ENCODE measurements around the gene CD70.
"Not testable (repeated sequence)": the region's sequence is repeated elsewhere in the genome, so short reads cannot be mapped to it uniquely, and the experiment has no call there.

The CD70 gene

DNA sequence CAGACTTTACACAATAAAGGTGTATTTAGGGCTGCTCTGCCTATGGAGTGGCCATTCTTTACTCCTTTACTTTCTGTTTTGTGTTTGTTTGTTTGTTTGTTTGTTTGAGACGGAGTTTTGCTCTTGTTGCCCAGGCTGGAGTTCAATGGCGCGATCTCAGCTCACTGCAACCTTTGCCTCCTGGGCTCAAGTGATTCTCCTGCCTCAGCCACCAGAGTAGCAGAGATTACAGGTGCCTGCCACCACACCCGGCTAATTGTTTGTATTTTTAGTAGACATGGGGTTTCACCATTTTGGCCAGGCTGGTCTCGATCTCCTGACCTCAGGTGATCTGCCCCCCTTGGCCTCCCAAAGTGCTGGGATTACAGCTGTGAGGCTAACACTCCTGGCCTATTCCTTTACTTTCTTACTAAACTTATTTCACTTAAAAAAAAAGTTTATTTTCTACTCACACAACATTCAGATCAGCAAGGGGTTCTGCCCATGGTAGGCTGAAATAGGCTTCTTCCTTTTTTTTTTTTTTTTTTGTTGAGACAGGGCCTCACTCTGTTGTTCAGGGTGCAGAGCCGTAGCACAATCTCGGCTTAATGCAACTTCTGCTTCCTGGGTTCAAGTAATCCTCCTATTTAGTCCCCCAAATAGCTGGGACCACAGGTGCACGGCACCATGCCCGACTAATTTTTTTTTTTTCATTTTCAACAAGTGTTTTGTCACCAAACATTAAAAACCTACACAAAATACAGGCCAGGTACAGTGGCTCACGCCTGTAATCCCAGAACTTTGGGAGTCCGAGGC, 15.5 kb upstream of the CD70 start:
- DNase-seq, H3K9me3 Mint-ChIP-seq, H3K36me3 Mint-ChIP-seq, H3K27ac Mint-ChIP-seq, H3K4me3 Mint-ChIP-seq, CTCF ChIA-PET: not testable (repeated sequence)
- Mint-ChIP-seq H3K27me3 (peaks cover 27% of the 10 kb centered on the region), H3K4me1 (peaks cover 14% of the 10 kb centered on the region)

DNA sequence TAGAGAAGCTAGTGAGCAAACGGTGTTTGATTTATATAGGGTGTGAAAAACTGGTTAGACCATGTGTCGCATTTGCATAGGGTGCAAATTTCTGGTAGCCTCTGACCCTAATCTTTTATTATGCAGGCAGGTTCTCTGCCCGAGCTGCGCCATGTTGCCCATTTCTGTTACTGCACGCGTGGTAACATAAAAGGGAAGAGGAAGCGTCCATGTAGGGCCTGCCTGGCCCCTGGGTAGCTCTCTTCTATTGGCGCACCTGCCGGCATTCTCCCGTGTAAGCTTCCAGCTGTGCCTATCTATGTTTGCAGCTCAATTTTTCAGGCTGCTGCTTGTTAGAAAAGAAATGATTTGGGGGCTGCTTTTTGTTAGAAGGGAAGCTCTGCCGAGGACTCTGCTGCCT, 14.0 kb upstream of the CD70 start:
- Mint-ChIP-seq H3K27me3 (peaks cover 17% of the 10 kb centered on the region), H3K4me3 (no peak overlapping the region), H3K27ac (no peak overlapping the region), H3K36me3 (peaks cover 2% of the 10 kb centered on the region), H3K9me3 (no peaks in the 10 kb centered on the region), H3K4me1 (peaks cover 17% of the 10 kb centered on the region)
- CTCF ChIA-PET: no interaction called here
- no peak for DNase-seq

DNA sequence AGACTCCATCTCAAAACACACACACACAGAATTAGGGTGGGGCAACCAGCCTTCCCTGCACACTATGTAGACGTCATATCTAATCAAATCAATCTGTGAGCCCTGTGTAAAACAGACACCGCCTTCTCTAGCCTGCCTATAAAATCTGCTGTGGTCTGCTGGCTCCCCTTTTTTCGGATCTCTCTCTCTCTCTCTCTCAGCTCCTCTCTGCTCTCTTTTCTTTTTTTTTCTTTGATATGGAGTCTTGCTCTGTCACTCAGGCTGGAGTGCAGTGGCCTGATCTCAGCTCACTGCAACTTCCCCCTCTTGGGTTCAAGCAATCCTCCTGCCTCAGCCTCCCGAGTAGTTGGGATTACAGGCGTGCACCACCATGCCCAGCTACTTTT, 11.8 kb upstream of the CD70 start:
- Mint-ChIP-seq H3K4me1 (peaks cover 17% of the 10 kb centered on the region), H3K4me3 (no peak overlapping the region)
- CTCF ChIA-PET: no interaction called here

DNA sequence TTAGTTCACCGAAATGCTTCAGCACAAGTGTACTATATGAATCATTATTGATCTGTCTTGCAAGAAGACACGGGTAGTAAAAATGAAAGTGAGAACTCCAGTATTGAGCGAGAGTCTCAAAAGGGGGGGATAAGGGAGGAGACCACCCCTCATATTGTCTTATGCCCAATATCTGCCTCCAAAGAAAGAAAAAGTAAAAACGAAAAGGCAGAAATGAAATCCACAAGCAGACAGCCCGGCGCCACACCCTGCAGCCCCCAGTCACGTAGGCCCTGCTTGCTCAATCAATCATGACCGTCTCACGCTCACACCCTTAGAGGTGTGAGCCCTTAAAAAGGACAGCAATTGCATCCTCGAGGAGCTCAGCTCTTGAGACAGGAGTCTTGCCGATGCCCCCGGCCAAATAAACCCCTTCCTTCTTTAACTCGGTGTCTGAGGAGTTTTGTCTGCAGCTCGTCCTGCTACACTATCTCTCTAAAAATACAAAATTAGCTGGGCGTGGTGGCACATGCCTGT, 10.6 kb upstream of the CD70 start:
- Mint-ChIP-seq H3K4me1 (peaks cover 17% of the 10 kb centered on the region), H3K27ac (peak overlapping the region; percentile 70), H3K27me3 (peaks cover 13% of the 10 kb centered on the region)
- not testable (repeated sequence) for H3K4me3 Mint-ChIP-seq, H3K36me3 Mint-ChIP-seq, H3K9me3 Mint-ChIP-seq, DNase-seq
- CTCF ChIA-PET: interaction anchor here (0.7 kb wide), 1 partner anchor 97 kb away, joined by 3 read pairs; no protein-coding TSS in a partner anchor

More for the DNA sequence above, 11.8 kb upstream of the CD70 start:
- DNase-seq: no peak
- Mint-ChIP-seq H3K27ac (no peak overlapping the region), H3K27me3 (peaks cover 11% of the 10 kb centered on the region), H3K36me3 (peaks cover 2% of the 10 kb centered on the region), H3K9me3 (no peaks in the 10 kb centered on the region)

GRCh38 chr19:6600951-6601536, 10.1 kb upstream of the CD70 start:
- H3K27me3 Mint-ChIP-seq: peaks cover 18% of the 10 kb centered on the region
- H3K4me3 Mint-ChIP-seq, H3K36me3 Mint-ChIP-seq, DNase-seq, H3K27ac Mint-ChIP-seq, H3K9me3 Mint-ChIP-seq: not testable (repeated sequence)
- CTCF ChIA-PET: interaction anchor here (0.7 kb wide), 1 partner anchor 96 kb away, joined by 3 read pairs; no protein-coding TSS in a partner anchor
- peaks cover 17% of the 10 kb centered on the region for H3K4me1 Mint-ChIP-seq

- peaks cover 29% of the 10 kb centered on the region for H3K27me3 Mint-ChIP-seq
- H3K4me3 Mint-ChIP-seq: no peak overlapping the region
- H3K36me3 Mint-ChIP-seq: peaks cover 2% of the 10 kb centered on the region
- CTCF ChIA-PET: no interaction called here
- no peaks in the 10 kb centered on the region for H3K9me3 Mint-ChIP-seq
- DNase-seq: no peak
- peaks cover 17% of the 10 kb centered on the region for H3K4me1 Mint-ChIP-seq
- H3K27ac Mint-ChIP-seq: no peak overlapping the region
Measured at GRCh38 chr19:6599866-6600454, 9.0 kb upstream of the CD70 start.

GRCh38 chr19:6598254-6598892, 7.4 kb upstream of the CD70 start:
- CTCF ChIA-PET, H3K9me3 Mint-ChIP-seq, H3K4me3 Mint-ChIP-seq, DNase-seq, H3K36me3 Mint-ChIP-seq, H3K27ac Mint-ChIP-seq: not testable (repeated sequence)
- H3K27me3 Mint-ChIP-seq: peaks cover 29% of the 10 kb centered on the region
- H3K4me1 Mint-ChIP-seq: peaks cover 13% of the 10 kb centered on the region

DNA sequence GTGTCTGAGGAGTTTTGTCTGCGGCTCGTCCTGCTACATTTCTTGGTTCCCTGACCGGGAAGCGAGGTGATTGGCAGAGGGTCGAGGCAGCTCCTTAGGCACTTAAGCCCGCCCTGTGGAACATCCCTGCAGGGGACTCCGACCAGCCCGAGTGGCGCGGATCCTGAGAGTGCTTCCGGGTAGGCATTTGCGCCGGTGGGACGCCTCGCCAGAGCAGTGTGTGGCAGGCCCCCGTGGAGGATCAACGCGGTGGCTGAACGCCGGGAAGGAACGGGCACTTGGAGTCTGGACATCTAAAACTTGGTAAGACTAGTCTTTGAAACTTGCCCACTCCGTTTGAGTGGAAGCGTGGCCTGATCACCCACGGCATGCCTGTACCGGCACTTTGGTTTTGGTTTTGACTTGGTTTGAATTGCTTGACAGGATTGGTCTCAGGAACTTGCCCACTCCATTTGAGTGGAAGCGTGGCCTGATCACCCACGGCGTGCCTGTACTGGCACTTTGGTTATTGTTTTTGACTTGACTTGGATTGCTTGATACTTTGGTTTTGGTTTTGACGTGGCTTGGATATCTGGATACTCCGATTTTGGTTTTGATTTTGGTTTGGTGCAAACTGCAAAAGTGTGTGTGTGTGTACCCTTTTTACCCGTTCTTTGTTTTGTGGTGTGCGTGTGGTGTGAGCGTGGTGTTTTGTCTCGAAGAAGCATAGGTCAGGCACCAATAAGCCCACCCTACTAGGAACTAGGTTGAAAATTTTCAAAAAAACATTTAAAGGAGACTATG, 6.7 kb upstream of the CD70 start:
- H3K4me3 Mint-ChIP-seq, H3K9me3 Mint-ChIP-seq, H3K27ac Mint-ChIP-seq, CTCF ChIA-PET, H3K36me3 Mint-ChIP-seq, DNase-seq: not testable (repeated sequence)
- Mint-ChIP-seq H3K27me3 (peaks cover 36% of the 10 kb centered on the region), H3K4me1 (peaks cover 16% of the 10 kb centered on the region)

GRCh38 chr19:6596621-6597020, 5.7 kb upstream of the CD70 start:
- H3K36me3 Mint-ChIP-seq: no peaks in the 10 kb centered on the region
- no peak overlapping the region for H3K27ac Mint-ChIP-seq
- no peak for DNase-seq
- H3K4me1 Mint-ChIP-seq: peaks cover 21% of the 10 kb centered on the region
- CTCF ChIA-PET: no interaction called here
- H3K27me3 Mint-ChIP-seq: peaks cover 44% of the 10 kb centered on the region
- H3K4me3 Mint-ChIP-seq: no peak overlapping the region
- no peaks in the 10 kb centered on the region for H3K9me3 Mint-ChIP-seq

DNA sequence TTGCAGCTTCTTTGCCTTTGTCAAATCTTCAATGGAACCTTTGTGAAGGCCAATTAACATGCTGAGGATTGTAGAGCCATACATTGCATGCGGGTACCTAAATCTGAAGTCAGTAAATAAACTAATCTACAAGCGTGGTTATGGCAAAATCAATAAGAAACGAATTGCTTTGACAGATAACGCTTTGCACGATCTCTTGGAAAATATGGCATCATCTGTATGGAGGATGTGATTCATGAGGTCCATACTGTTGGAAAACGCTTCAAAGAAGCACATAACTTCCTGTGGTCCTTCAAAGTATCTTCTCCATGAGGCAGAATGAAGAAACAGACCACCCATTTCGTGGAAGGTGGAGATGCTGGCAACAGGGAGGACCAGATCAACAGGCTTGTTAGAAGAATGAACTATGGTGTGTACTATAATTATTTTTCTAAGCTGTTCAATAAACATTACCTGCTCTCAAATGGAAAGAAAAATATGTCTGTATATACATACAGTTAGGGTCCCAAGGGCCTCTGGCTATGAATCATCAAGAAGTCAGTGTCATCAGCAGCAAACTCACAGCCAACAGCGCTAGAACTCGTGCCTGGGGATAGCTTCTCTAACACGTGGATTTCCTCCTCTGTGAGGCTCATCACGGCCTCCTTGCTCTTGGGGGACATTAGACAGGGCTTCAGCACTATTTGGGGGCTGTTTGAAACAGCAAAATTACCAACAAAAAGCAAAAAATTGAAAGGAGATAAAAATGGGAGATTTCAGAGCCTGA, 2.9 kb upstream of the CD70 start:
- no peak overlapping the region for H3K4me3 Mint-ChIP-seq
- H3K27me3 Mint-ChIP-seq: peaks cover 65% of the 10 kb centered on the region
- peaks cover 2% of the 10 kb centered on the region for H3K36me3 Mint-ChIP-seq
- CTCF ChIA-PET: interaction anchor here (1.4 kb wide), 1 partner anchor 77 kb away, joined by 5 read pairs; no protein-coding TSS in a partner anchor
- H3K27ac Mint-ChIP-seq: no peak overlapping the region
- H3K9me3 Mint-ChIP-seq: no peaks in the 10 kb centered on the region
- H3K4me1 Mint-ChIP-seq: peaks cover 41% of the 10 kb centered on the region
- DNase-seq: no peak

- Mint-ChIP-seq H3K36me3 (peaks cover 2% of the 10 kb centered on the region), H3K9me3 (no peaks in the 10 kb centered on the region), H3K4me1 (peaks cover 65% of the 10 kb centered on the region), H3K27me3 (peaks cover 81% of the 10 kb centered on the region), H3K27ac (peak overlapping the region; percentile 46), H3K4me3 (peak overlapping the region; percentile 73)
- CTCF ChIA-PET: no interaction called here
- peak; percentile 33 for DNase-seq
Measured at GRCh38 chr19:6590258-6590826, 608 bp downstream of the CD70 start.

GRCh38 chr19:6589711-6590257, 1.2 kb downstream of the CD70 start:
- CTCF ChIA-PET: no interaction called here
- Mint-ChIP-seq H3K27me3 (peaks cover 79% of the 10 kb centered on the region), H3K27ac (no peak overlapping the region), H3K36me3 (peaks cover 2% of the 10 kb centered on the region), H3K9me3 (no peaks in the 10 kb centered on the region), H3K4me1 (peaks cover 65% of the 10 kb centered on the region), H3K4me3 (peak overlapping the region; percentile 73)
- no peak for DNase-seq
